GM12878 (cell line): Measurements from ENCODE around the gene ALG5. TPM values are rescaled to one million over a fixed set of nuclear protein-coding genes. Genes with fewer than 3 reads are reported as not detected.
A peak's percentile ranks its signal among the peaks of the same experiment; 100 is the strongest.

Experiments
- NFYA ChIP-seq: IDR thresholded peaks from 2 replicates; pipeline ENCODE4 v1.6.1; 2011; ENCODE audit warnings: low read depth, mild to moderate bottlenecking, low read length, improper control_type of control experiment, borderline replicate concordance
- RFX5 ChIP-seq: IDR thresholded peaks from 2 replicates; pipeline ENCODE4 v1.6.1; 2011; ENCODE audit warnings: low read depth, low read length, improper control_type of control experiment
- SRF ChIP-seq, 2 experiments: IDR thresholded peaks; 2 replicates each; pipeline ENCODE4 v1.6.1; 2011; ENCODE audit warnings: low read depth in 2 of 2, low read length in 2 of 2, mild to moderate bottlenecking in 1 of 2, moderate library complexity in 1 of 2
- ZNF24 ChIP-seq: fragments of 450-650 bp; IDR thresholded peaks from 2 replicates; pipeline ENCODE4 v1.6.1; 2017; ENCODE audit warnings: antibody characterized with exemption, mild to moderate bottlenecking
- ZZZ3 ChIP-seq: IDR thresholded peaks from 2 replicates; pipeline ENCODE4 v1.6.1; 2011; ENCODE audit warnings: low read depth; ENCODE audit not compliant: control insufficient read depth, insufficient read length
- polyA plus RNA-seq, 11 experiments: library from polyadenylated mRNA; depleted of rRNA in 4 of 11; unstranded in 6 of 11; stranded (reverse) in 5 of 11; fragments of >200 nt; fragmentation: Nextera tagmentation in 4 of 11; fragmentation: Illumina TruSeq in 1 of 11; extraction: Ambion mirVana in 4 of 11; extraction: Trizol in 1 of 11; gene quantifications; 1 replicate in 1 of 11; 2 replicates in 10 of 11; pipeline versions ENCODE4 v1.2.1 to v1.2.3, GENCODE V29; 2011 to 2016; ENCODE audit warnings: inconsistent platforms in 2 of 11, missing spikeins in 2 of 11, low read depth in 1 of 11
- total RNA-seq, 4 experiments: library from RNA; depleted of rRNA in 3 of 4; stranded (reverse); fragments of >200 nt in 3 of 4; fragmentation: Illumina TruSeq in 1 of 4; extraction: Trizol in 1 of 4; gene quantifications; 2 replicates each; pipeline versions ENCODE4 v1.2.1 to v1.2.3, GENCODE V29; 2013 to 2021
- TF ChIP-seq, protein P1 (sequence below): fragments of 450-650 bp; IDR thresholded peaks from 2 replicates; pipeline ENCODE4 v1.6.1; 2014; ENCODE audit warnings: mild to moderate bottlenecking
- TF ChIP-seq, protein P2 (sequence below): fragments of 450-650 bp; formaldehyde crosslinking; IDR thresholded peaks from 2 replicates; pipeline ENCODE4 v1.5.0; 2022; ENCODE audit warnings: mild to moderate bottlenecking, missing genetic modification characterization
- TF ChIP-seq, protein P3 (sequence below): fragments of 450-650 bp; formaldehyde crosslinking; IDR thresholded peaks from 2 replicates; pipeline ENCODE4 v1.4.0; 2022; ENCODE audit warnings: mild to moderate bottlenecking, moderate library complexity

ALG5 gene
- total and polyA plus RNA-seq, 10 of the 15 experiments (the other 5 are each of a cell fraction or from before 2014, with no cell fraction given) = 23.9 to 82.2 (median 42.5) TPM

DNA sequence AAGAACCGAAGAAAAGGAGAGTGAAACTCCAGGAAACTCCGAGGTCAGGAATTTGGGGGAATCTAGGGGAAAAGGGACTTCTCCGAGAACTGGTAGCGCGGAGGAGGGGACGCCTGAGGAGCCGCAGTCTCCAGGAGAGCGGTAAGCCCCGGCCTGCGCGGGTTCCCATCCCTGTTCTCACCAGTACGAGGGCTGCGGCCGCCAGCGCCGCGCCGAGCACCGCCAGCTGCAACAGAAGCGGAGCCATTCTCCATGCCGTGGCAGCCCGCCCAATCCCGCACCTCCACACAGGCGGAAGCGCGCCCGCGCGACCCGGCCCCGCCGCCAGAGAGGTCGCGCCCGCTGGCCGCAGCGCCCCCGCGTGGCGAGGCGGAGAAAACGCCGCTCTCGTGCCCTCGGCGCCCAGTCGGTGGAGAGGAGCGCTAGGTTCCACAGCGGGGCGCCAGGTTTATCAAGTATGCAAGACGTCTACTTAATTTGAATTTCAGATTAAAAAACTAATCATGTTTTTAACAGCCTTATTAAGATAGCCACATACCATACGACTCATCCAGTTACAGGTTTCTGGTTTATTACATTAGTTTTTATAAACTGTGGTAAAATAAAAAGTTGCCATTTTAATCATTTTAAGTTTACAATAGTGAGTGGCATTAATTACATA lies at the start of gene ALG5 (continued):
- TF ChIP-seq NFYA (no peak), ZZZ3 (no peak), ZNF24 (peak; percentile 78), SRF (IDR thresholded peaks at IDR 0.05; ENCODE audit: low read depth in 2 of 2, low read length in 2 of 2) (no peak; a peak in 1 of 4 replicates), RFX5 (peak; percentile 34; the same call in 1 of the 2 replicates)
- TF ChIP-seq, protein P1, sequence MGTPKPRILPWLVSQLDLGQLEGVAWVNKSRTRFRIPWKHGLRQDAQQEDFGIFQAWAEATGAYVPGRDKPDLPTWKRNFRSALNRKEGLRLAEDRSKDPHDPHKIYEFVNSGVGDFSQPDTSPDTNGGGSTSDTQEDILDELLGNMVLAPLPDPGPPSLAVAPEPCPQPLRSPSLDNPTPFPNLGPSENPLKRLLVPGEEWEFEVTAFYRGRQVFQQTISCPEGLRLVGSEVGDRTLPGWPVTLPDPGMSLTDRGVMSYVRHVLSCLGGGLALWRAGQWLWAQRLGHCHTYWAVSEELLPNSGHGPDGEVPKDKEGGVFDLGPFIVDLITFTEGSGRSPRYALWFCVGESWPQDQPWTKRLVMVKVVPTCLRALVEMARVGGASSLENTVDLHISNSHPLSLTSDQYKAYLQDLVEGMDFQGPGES = no peak
- TF ChIP-seq, protein P2, sequence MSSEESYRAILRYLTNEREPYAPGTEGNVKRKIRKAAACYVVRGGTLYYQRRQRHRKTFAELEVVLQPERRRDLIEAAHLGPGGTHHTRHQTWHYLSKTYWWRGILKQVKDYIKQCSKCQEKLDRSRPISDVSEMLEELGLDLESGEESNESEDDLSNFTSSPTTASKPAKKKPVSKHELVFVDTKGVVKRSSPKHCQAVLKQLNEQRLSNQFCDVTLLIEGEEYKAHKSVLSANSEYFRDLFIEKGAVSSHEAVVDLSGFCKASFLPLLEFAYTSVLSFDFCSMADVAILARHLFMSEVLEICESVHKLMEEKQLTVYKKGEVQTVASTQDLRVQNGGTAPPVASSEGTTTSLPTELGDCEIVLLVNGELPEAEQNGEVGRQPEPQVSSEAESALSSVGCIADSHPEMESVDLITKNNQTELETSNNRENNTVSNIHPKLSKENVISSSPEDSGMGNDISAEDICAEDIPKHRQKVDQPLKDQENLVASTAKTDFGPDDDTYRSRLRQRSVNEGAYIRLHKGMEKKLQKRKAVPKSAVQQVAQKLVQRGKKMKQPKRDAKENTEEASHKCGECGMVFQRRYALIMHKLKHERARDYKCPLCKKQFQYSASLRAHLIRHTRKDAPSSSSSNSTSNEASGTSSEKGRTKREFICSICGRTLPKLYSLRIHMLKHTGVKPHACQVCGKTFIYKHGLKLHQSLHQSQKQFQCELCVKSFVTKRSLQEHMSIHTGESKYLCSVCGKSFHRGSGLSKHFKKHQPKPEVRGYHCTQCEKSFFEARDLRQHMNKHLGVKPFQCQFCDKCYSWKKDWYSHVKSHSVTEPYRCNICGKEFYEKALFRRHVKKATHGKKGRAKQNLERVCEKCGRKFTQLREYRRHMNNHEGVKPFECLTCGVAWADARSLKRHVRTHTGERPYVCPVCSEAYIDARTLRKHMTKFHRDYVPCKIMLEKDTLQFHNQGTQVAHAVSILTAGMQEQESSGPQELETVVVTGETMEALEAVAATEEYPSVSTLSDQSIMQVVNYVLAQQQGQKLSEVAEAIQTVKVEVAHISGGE (CRISPR knock-in tag) = no peak
- TF ChIP-seq, protein P3, sequence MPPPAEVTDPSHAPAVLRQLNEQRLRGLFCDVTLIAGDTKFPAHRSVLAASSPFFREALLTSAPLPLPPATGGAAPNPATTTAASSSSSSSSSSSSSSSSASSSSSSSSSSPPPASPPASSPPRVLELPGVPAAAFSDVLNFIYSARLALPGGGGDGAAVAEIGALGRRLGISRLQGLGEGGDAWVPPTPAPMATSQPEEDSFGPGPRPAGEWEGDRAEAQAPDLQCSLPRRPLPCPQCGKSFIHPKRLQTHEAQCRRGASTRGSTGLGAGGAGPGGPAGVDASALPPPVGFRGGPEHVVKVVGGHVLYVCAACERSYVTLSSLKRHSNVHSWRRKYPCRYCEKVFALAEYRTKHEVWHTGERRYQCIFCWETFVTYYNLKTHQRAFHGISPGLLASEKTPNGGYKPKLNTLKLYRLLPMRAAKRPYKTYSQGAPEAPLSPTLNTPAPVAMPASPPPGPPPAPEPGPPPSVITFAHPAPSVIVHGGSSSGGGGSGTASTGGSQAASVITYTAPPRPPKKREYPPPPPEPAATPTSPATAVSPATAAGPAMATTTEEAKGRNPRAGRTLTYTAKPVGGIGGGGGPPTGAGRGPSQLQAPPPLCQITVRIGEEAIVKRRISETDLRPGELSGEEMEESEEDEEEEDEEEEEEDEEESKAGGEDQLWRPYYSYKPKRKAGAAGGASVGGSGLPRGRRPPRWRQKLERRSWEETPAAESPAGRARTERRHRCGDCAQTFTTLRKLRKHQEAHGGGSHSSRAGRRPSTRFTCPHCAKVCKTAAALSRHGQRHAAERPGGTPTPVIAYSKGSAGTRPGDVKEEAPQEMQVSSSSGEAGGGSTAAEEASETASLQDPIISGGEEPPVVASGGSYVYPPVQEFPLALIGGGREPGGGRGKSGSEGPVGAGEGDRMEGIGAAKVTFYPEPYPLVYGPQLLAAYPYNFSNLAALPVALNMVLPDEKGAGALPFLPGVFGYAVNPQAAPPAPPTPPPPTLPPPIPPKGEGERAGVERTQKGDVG (CRISPR knock-in tag) = no peak
- TF ChIP-seq, all 136 proteins: peak for 64
